ENCODE measurements around the gene TP53I3.
"Not testable (repeated sequence)": the region's sequence is repeated elsewhere in the genome, so short reads cannot be mapped to it uniquely, and the experiment has no call there.

GRCh38 chr2:24109431-24109830 lies 24.8 kb upstream of the TP53I3 start:
- TF ChIP-seq CTCF (IDR thresholded peaks at IDR 0.05; ENCODE audit: low read depth, low read length); POLR2A (IDR thresholded peaks at IDR 0.05; ENCODE audit: extremely low read depth, insufficient read length); MAX (IDR thresholded peaks at IDR 0.05; ENCODE audit: low read depth, low read length): not testable (repeated sequence)

Data from NB4 (cell line).